ENCODE data around the gene KCNIP2.
"Not testable (repeated sequence)": the region's sequence is repeated elsewhere in the genome, so short reads cannot be mapped to it uniquely, and the experiment has no call there.

The KCNIP2 gene

GRCh38 chr10:101827919-101828600 is 15.5 kb downstream of the KCNIP2 start:
- DNase-seq: no peak

- DNase-seq: no peak
Observed at GRCh38 chr10:101826852-101827434, 16.7 kb downstream of the KCNIP2 start.

GRCh38 chr10:101824736-101825135 is 18.9 kb downstream of the KCNIP2 start:
- no peak for DNase-seq

GRCh38 chr10:101818872-101819633 is 24.5 kb downstream of the KCNIP2 start:
- DNase-seq: no peak

GRCh38 chr10:101818119-101818871 is 25.3 kb downstream of the KCNIP2 start, which contains the start of gene OGA:
Gene OGA (minus strand): TSS chr10:101818444. CDS start chr10:101818022, 422 bp downstream.
- peak; percentile 100 for DNase-seq

- DNase-seq: no peak
Observed at GRCh38 chr10:101817337-101818118, 26.1 kb downstream of the KCNIP2 start.

- DNase-seq: no peak
Observed at GRCh38 chr10:101816913-101817336, 26.7 kb downstream of the KCNIP2 start.

- DNase-seq: no peak
Observed at GRCh38 chr10:101816376-101816775, 27.2 kb downstream of the KCNIP2 start.

- DNase-seq: no peak
Observed at GRCh38 chr10:101814466-101815071, 29.0 kb downstream of the KCNIP2 start.

GRCh38 chr10:101812606-101813005 is 31.0 kb downstream of the KCNIP2 start:
- no peak for DNase-seq

GRCh38 chr10:101807158-101807557 is 36.4 kb downstream of the KCNIP2 start:
- no peak for DNase-seq

GRCh38 chr10:101803511-101803910 is 40.1 kb downstream of the KCNIP2 start:
- DNase-seq: no peak

- DNase-seq: no peak
Observed at GRCh38 chr10:101797403-101798059, 46.1 kb downstream of the KCNIP2 start.

- no peak for DNase-seq
Observed at GRCh38 chr10:101793526-101793925, 50.1 kb downstream of the KCNIP2 start.

GRCh38 chr10:101789686-101790085 is 53.9 kb downstream of the KCNIP2 start:
- DNase-seq: no peak

GRCh38 chr10:101789231-101789630 is 54.4 kb downstream of the KCNIP2 start:
- DNase-seq: not testable (repeated sequence)

- no peak for DNase-seq
Observed at GRCh38 chr10:101785801-101786200, 57.8 kb downstream of the KCNIP2 start.

- DNase-seq: no peak
Observed at GRCh38 chr10:101784558-101784957, 59.0 kb downstream of the KCNIP2 start.

- DNase-seq: no peak
Observed at GRCh38 chr10:101783736-101784118, 59.9 kb downstream of the KCNIP2 start.

- peak; percentile 69 for DNase-seq
Observed at GRCh38 chr10:101782811-101783735, 60.5 kb downstream of the KCNIP2 start, which contains the start of gene NPM3. Gene NPM3 (minus strand): TSS chr10:101783446. CDS start chr10:101783390, 56 bp downstream.
